Left lung (tissue), 10 donors: ENCODE data around the gene TAF1D. TPM values are rescaled to one million over a fixed set of nuclear protein-coding genes. Genes with fewer than 3 reads are reported as not detected.
A peak's percentile ranks its signal among the peaks of the same experiment; 100 is the strongest.

ENCODE experiments used
- ATAC-seq: fragments of 200-7000 bp; cut with Tn5 transposase; one replicate; pipeline ENCODE4 v1.9.1; 2020; ENCODE audit warnings: moderate library complexity
- DNase-seq, 4 donors: peaks; one replicate each; pipeline ENCODE4 v3.0.0-alpha.2; 2013 to 2020
- H3K27ac ChIP-seq, 2 donors: fragments of 200-600 bp; sonication (generic) in 1 of 2; one replicate each; pipeline versions ENCODE4 v1.5.0 to v1.8.0; 2020 to 2021
- H3K27me3 ChIP-seq, 2 donors: fragments of 200-600 bp; sonication (generic) in 1 of 2; one replicate each; pipeline versions ENCODE4 v1.5.0 to v1.8.0; 2020 to 2021
- H3K36me3 ChIP-seq, 2 donors: fragments of 200-600 bp; sonication (generic) in 1 of 2; one replicate each; pipeline versions ENCODE4 v1.5.0 to v1.8.0; 2020 to 2021
- H3K4me1 ChIP-seq, 2 donors: fragments of 200-600 bp; one replicate each; pipeline ENCODE4 v1.8.0; 2021
- H3K4me3 ChIP-seq, 2 donors: fragments of 200-600 bp; sonication (generic) in 1 of 2; one replicate each; pipeline versions ENCODE4 v1.5.0 to v1.8.0; 2020 to 2021; ENCODE audit warnings: mild to moderate bottlenecking in 1 of 2
- H3K9me3 ChIP-seq, 2 donors: fragments of 200-600 bp; sonication (generic) in 1 of 2; one replicate each; pipeline versions ENCODE4 v1.5.0 to v1.8.0; 2020 to 2021
- intact Hi-C, 2 donors: fragments of 100-400 bp; cut with DNase I; formaldehyde crosslinking; loops; one replicate each; pipeline versions ENCODE4 v1.11.2 to v1.14.2; 2022
- polyA plus RNA-seq, 6 donors: library from polyadenylated mRNA; unstranded; fragments of 120-200 nt; gene quantifications; one replicate each; pipeline ENCODE4 v1.2.1, GENCODE V29; 2013; ENCODE audit not compliant: insufficient read length in 6 of 6
- total RNA-seq, 2 donors: library from RNA; stranded (reverse); fragmentation: NEBNext Ultra II Directional; extraction: Animal tissue kit (Norgen Biotek cat#: 25700); gene quantifications; one replicate each; pipeline ENCODE4 v1.2.1, GENCODE V29; 2021
- TF ChIP-seq, protein P1 (sequence below), 2 donors: fragments of 200-600 bp; sonication (generic) in 1 of 2; IDR thresholded peaks; one replicate each; pipeline versions ENCODE4 v1.5.0 to v1.8.0; 2021; ENCODE audit warnings: antibody characterized with exemption in 2 of 2
- donor health status: DM: no; HTN: yes; CAD: no.
- donor health status: DM: no; HTN: no; CAD: no.

Gene TAF1D
- total and polyA plus RNA-seq, 8 donors: 78.9 to 242 (median 175) TPM

DNA sequence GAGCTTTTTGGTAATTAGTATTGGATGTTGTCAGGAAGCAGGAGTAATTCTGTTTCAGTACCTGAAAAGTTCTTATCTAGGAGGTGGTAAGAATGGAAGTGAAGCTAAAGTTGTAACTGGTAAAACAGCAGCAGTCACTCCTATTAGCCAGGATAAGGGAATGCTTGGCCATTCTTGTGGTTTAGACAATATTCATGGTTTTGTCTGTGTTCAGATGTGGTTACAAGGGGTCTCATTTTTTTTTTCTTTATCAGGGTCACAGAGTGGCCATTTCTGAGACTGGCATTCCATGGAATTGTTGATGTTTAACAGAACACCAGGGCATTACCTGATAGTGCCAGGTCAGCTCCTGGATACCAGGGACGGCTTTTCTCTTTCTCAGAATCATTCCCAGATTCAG lies 23.8 kb downstream of the TAF1D start:
- ATAC-seq: no peak
- H3K36me3 ChIP-seq: peaks cover 0 to 37% of the 10 kb centered on the region in 2 donors

DNA sequence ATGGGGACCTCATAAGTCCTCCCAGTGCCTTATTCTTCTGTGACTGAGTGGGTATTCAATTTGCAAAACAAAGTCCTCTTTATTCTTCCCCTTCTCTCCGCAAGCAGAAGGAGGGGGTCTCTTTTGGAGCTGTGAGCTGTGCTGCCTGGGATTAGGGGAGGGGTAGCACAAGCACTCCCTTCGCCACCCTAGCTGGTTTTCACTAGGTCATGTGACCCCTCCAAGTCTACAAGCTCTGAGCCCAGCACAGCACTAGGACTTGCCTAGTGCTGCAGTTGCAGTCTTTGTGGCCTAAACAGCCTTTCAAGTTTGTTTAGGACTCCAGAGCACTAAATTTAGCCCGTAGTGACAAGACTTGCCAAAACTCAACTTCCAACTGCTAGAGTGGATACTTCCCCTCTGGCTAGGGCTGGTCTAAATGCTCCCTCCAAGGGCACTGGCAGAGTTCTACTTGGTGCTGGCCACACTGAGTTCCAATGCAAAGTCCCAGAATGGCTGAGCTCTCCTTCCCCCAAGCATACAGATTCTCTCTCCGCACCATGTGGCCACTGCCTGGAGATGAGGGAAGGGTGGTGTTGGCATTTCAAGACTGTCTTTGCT lies 25.4 kb downstream of the TAF1D start:
- H3K4me3 ChIP-seq: no peak overlapping the region
- intact Hi-C loops: no loop called here
- ATAC-seq: no peak
- no peaks in the 10 kb centered on the region for H3K27me3 ChIP-seq
- H3K4me1 ChIP-seq: peaks cover 0 to 9% of the 10 kb centered on the region in 2 donors
- peaks cover 0 to 6% of the 10 kb centered on the region in 2 donors for H3K9me3 ChIP-seq
- DNase-seq: no peak
- H3K36me3 ChIP-seq: peaks cover 0 to 44% of the 10 kb centered on the region in 2 donors
- TF ChIP-seq, protein P1, sequence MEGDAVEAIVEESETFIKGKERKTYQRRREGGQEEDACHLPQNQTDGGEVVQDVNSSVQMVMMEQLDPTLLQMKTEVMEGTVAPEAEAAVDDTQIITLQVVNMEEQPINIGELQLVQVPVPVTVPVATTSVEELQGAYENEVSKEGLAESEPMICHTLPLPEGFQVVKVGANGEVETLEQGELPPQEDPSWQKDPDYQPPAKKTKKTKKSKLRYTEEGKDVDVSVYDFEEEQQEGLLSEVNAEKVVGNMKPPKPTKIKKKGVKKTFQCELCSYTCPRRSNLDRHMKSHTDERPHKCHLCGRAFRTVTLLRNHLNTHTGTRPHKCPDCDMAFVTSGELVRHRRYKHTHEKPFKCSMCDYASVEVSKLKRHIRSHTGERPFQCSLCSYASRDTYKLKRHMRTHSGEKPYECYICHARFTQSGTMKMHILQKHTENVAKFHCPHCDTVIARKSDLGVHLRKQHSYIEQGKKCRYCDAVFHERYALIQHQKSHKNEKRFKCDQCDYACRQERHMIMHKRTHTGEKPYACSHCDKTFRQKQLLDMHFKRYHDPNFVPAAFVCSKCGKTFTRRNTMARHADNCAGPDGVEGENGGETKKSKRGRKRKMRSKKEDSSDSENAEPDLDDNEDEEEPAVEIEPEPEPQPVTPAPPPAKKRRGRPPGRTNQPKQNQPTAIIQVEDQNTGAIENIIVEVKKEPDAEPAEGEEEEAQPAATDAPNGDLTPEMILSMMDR (IDR thresholded peaks at IDR 0.05): no peak
- H3K27ac ChIP-seq: no peak overlapping the region

More for the DNA sequence above, 23.8 kb downstream of the TAF1D start:
- peak overlapping the region in 1 of 2 donors; percentile 66 for H3K27ac ChIP-seq
- no peak for DNase-seq
- intact Hi-C loops: no loop called here
- peaks cover 0 to 9% of the 10 kb centered on the region in 2 donors for H3K4me1 ChIP-seq
- TF ChIP-seq, protein P1 (IDR thresholded peaks at IDR 0.05): no peak
- H3K27me3 ChIP-seq: no peaks in the 10 kb centered on the region
- H3K9me3 ChIP-seq: no peaks in the 10 kb centered on the region
- H3K4me3 ChIP-seq: no peak overlapping the region

DNA sequence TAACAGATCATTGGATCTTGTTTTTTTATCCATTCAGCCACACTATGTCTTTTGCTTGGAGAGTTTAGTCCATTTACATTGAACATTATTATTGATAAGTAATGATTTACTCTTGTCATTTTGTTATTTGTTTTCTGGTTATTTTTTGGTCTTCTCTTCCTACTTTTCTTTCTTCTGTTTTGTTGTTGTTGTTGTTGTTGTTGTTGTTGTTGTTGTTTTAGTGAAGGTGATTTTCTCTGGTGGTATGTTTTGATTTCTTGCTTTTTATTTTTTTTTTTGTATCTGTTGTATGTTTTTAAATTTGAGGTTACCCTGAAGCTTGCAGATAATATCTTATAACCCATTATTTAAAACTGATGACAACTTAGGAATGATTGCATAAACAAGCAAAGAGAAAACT lies 28.6 kb downstream of the TAF1D start:
- ATAC-seq (no peak), DNase-seq (no peak)
- TF ChIP-seq, protein P1 (IDR thresholded peaks at IDR 0.05): no peak
- Histone ChIP-seq H3K27me3 (no peaks in the 10 kb centered on the region), H3K4me3 (no peak overlapping the region), H3K9me3 (peaks cover 0 to 28% of the 10 kb centered on the region in 2 donors), H3K36me3 (peaks cover 0 to 76% of the 10 kb centered on the region in 2 donors), H3K4me1 (peaks cover 0 to 2% of the 10 kb centered on the region in 2 donors), H3K27ac (no peak overlapping the region)
- intact Hi-C loops: no loop called here

DNA sequence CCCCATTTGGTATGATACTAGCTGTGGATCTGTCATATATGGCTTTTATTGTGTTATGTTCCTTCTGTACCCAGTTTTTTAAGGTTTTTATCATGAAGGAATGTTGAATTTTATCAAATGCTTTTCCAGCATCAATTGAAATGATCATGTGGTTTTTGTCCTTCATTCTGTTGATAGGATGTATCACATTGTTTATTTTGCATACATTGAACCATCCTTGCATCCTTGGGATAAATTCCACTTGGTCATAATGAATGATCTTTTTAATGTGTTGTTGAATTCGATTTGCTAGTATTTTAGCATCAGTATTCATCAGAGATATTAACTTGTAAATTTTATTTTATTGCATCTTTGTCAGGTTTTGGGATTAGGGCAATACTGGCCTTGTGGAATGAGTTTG lies 31.1 kb downstream of the TAF1D start:
- H3K36me3 ChIP-seq: peaks cover 0 to 77% of the 10 kb centered on the region in 2 donors
- ATAC-seq: no peak
- DNase-seq: no peak
- TF ChIP-seq, protein P1 (IDR thresholded peaks at IDR 0.05): no peak
- no peak overlapping the region for H3K4me3 ChIP-seq
- no peaks in the 10 kb centered on the region for H3K4me1 ChIP-seq
- intact Hi-C loops: no loop called here
- H3K27me3 ChIP-seq: no peaks in the 10 kb centered on the region
- peaks cover 0 to 28% of the 10 kb centered on the region in 2 donors for H3K9me3 ChIP-seq
- no peak overlapping the region for H3K27ac ChIP-seq

DNA sequence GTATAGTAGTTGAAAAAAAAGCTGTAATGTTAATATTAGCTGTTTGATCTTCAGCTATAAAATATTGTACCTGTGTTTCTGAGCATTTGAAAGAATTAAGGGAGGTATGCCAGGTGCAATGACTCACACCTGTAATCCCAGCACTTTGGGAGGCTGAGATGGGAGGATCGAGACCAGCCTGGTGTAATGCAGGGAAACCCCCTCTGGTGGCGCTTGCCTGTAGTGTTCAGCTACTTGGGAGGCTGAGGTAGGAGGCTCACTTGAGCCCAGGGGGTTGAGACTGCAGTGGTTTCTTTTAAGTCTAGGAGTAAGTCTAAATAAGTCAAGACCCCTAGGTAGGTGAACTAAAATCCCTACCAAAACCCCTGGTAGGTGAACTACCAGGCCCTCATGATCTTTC lies 37.1 kb downstream of the TAF1D start:
- Histone ChIP-seq H3K36me3 (peaks cover 0 to 87% of the 10 kb centered on the region in 2 donors), H3K4me1 (no peaks in the 10 kb centered on the region), H3K4me3 (no peak overlapping the region), H3K9me3 (peaks cover 0 to 6% of the 10 kb centered on the region in 2 donors), H3K27me3 (no peaks in the 10 kb centered on the region), H3K27ac (no peak overlapping the region)
- intact Hi-C loops: no loop called here
- ATAC-seq (no peak), DNase-seq (no peak)
- TF ChIP-seq, protein P1 (IDR thresholded peaks at IDR 0.05): no peak
